G401.6 (cell line): ENCODE measurements around the gene NFIA.
A peak's percentile ranks its signal among the peaks of the same experiment; 100 is the strongest.

ENCODE experiments used
- FAIRE-seq: peaks from 2 replicates; lab custom pipeline; 2012; peaks lifted over from hg19 to GRCh38; lab: Jason Lieb, UNC

Gene NFIA

DNA sequence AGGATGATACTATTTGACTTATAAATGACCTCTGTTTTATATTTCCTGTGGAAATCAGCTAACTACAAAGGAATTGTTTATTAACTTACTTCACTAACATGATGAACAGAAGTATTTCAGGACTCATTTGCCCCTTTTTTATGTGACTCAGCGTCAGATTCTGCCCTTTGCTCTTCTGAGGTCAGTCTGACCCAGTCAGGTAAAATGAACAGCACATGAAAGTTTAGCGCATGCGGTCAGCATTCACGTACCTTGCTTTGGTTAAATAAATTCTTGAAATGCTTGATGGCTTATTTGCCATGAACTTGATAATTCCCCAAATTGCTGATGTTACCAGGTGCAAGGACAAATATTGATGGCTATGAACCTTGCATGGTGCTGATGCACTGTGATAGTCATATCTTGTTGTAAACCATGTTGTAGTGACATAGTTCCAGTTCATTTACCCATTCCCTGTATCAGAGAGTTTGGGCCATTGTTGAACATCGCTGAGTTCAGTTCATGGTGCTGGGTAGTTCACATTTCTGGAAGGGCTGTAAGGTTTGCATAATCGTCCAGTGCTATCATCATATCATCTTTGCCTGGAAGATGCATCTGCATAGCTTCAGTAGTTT is 133.4 kb downstream of the NFIA start:
- FAIRE-seq, result no peak

DNA sequence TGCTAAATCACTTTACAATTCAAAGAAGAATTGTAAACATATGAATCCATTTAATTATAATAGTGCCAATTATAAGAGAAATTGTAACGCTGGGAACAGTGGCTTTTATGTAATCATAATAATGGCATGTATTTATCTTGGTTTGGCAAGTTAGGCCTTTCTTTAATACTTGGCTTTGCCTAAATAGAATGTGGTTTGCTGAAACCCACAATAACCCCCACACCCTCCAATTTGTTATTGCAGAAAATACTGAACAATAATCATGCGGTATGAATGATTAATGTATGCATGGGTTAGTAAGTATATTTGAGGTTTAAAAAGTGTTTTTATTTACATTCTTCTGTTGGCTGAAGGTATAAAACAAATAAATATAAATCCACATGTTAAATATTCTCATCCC is 138.2 kb downstream of the NFIA start:
- FAIRE-seq, result peak; percentile 65

DNA sequence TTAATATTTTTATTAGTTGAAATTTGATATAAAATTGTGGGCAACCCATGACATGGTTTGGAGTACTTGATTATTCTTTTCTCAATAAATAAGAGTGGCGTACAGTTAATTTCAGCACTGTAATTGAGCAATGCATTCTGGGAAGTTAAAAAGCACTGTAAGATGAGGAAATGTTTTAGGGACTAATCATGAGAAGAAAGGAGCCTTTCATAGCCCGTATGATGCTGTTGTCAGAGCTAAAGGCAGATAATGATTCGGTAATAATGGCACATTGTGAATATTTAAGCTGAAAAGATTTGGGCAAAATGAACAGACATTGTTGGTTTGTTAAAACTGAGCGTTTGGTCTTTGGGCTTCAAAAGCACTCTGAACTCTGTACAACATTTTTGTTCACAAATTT is 139.3 kb downstream of the NFIA start:
- no peak for FAIRE-seq

DNA sequence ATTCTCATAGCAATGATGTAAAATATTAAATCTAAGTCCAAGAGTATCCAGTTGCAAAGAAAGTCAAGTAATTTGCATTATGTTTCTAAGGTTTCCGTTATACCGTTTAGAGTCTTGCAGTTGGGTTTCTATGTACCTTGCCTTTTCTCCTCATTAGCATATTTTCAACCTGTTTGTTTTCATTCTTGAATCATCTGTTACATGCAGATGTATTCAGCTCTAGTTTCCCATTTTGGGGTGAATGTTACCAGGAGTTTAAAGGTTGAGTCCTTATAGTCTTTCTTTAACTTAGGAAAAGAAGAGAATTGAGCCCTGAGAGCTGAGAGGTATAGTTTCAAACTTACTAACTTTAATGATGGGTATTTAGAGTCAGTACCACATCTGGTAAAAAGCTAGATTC is 139.9 kb downstream of the NFIA start:
- FAIRE-seq, result no peak

DNA sequence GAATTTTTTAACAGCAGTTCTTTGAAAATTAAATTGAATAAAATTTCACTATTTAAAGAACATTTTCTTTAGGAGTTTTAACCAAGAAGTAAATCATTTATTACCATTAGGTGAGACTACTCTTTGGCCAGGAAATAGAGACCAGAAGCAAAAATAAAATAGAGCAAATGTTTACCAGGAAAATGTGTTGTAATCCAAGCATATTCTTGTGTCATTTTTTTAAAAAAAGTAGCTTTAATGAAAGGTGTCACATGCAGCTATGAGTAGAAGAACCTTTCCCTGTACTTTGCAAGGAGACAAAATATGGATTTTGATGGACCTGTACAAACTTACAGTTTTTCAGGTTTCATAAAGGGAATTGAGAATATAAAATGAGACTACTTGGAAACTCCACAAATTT is 140.8 kb downstream of the NFIA start:
- no peak for FAIRE-seq

DNA sequence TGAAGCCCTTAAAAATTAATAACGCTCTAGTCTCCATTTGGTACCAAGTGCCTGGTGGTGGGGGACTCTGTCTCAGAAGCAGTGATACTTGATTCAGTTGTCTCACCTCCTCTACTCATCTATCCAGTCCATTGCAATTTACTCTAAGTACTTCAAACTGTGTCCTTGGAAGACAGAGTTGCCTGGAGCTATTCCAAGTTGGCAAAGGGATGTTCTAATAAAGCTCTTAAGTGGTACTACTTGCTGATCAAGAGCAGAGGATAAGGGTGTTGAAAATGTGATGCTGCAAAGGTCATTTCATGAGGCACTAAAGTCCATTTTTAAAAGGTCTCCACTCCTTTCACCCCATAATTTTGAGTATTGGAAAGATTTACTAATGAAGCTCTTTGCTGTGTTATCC is 142.2 kb downstream of the NFIA start:
- FAIRE-seq, result no peak

DNA sequence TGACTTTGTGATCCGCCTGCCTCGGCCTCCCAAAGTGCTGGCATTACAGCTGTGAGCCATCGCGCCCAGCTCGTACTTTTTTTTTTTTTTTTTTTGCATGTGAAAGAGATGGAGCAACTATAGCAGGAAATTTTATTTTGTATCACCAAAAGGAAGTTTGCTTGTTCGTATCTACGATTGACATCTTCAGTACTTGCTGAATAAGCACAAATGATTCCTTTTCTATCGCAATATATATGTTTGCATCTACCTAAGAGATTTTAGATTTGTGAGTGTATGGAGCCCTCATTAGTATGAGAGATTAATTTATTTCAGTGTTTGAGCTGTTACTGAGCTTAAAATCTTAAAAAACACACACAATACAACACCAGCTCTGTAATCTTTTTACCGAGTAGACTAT is 143.1 kb downstream of the NFIA start:
- no peak for FAIRE-seq

DNA sequence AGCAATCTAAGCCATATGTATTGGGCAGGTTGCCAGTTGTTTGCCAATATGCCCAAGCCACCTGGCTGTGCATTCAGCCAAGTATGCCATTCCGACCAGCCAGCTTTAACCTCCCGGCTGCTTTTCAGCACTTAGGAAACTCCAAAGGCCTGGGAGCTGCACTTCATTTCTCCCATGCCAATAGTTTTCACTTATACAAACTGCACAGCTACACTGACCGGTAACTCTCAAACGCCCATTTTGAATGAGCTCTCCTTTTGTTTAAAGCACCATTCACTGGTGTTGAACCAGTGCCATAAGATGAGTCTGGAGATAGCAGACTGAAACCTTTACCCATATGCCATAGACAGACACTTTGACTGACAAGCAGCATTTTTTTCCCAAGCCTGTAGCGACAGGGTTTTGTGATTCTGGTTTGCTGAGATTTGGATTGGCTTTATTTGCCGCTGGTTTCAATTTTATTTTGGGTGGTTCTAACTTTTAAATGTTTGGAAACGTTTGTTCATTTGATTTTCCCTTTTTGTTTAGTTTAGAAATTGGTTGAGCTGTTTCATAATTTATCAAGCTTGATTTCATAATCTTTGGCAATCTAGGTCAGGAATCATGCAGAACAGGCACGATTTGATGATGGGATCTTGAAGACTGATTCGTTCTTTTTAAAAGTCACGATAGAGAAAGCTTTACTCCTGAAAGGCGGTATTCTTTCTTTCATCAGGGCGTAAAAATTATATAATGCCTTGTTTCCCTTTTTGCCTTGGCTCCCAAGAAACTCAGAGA is 144.6 kb downstream of the NFIA start:
- FAIRE-seq, result no peak

DNA sequence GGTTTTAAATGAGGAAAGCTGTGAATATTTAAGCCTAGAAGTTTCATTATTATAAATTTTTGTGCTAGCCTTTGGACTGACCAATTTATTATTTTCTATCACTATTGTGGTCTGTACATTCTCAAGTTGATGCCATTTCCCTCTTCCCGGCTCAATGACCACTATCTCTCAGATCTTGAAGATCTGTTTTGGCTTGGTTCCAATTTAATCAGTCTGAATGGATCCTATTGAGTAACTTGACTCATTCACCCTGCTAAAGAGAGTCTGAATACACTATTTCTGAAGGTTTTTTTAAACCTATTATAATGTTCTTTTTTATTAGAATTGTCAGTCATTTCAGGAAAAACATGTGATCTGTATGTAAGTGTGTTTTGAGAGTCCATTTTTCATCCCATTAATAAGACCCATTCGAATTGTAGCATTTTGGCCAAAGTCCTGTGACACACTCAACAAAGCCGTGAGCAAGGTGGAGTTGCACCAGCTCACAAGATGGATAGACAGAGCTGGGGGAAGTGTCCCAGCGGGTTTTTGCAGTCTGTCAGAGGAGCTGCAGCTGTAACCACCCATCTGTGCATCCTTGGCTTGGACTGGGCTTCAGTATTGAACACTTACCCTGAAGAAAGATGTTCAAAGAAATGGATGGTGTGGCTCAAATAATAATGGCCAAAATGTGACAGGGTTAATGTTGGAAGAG is 145.6 kb downstream of the NFIA start:
- no peak for FAIRE-seq

DNA sequence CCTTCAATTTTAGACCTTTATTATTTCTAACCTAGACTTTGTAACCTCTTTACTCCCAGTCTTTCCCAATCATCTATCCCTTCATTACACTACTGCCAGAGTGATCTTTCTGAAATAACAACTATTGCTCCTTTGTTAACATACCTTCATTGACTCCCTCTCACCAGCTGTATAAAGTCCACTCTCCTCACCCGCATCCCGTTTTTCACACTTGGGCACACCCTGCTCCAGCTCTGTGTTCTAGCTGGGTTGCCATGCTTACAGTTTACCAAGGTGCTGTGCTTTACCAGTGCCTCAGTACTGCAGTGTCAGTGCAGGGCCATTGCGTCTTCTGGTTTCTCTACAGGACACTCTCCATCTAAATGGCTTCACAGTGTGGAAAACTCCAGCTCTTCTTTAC is 148.2 kb downstream of the NFIA start:
- no peak for FAIRE-seq

DNA sequence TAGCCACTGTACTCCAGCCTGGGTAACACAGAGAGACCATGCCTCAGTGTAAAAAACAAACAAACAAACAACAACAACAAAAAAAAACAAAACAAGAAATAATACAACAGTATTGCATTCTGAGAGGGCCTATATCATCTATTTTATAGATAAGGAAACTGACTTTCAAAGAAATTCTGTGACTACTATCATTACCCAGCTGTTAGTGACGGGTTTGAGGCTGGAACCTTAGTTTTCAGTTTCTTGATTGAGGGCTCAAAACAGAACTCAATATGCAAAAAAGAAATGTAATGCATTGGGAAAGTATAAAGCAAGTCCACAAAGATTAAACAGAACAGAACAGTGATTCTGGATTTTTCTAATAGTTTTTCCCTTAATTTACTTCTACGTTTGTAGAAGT is 149.4 kb downstream of the NFIA start:
- no peak for FAIRE-seq

DNA sequence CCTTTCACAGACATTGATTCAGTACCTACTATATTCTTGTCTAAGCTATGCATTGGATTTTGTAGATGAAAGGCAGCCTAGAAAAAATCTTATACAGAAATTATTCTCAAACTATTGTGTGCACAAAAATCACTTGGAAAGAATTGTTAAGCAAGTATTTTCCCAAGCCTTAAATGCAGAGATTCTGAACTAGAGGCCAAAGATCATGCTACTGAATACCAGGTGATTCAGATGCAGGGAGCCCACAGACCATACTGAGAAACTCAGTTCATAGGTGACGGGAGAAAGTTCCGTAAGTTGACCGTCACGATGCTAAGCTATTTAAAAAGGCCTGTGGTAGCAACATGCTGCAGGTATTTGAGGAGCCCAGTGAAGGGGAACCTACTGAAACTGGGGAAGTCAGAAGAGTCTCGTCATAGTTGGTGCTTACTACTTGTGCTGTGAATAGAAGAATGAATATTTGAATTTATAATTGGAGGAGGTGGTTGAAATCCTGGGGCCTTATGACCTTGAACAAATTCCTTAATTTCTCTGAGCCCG is 150.8 kb downstream of the NFIA start:
- no peak for FAIRE-seq

DNA sequence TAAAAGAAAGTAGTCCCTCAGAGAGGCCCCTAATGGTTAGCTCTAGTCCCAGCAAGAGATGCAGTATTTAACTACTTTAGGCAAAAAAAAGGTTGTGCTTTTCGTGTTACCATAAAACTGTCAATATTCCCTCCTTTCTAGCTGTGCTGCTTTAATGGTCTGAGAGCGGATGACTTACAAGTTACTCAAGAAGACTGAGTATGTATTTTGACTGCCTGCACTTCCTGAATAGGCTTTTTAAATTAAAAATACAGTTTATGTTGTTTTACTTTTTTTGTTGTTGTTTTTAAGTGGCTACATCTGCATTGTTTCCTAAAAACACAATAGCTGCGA is 152.2 kb downstream of the NFIA start:
- FAIRE-seq, result no peak

DNA sequence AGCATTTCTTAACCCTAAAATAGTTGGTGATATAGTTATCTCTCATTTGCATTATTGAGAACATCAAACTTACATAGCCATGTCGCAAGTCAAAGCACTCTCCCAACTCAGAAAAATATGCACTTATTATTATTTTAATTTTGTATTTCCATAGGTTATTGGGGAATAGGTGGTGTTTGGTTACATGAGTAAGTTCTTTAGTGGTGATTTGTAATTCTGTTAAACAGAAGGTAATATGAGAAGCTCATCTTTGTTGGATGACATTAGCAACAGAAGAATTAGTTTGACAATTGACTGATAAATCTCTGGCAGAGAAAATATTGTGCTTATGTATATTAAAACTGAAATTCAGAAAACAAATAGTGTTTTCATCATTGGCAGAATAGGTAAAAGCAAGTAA is 154.8 kb downstream of the NFIA start:
- no peak for FAIRE-seq

DNA sequence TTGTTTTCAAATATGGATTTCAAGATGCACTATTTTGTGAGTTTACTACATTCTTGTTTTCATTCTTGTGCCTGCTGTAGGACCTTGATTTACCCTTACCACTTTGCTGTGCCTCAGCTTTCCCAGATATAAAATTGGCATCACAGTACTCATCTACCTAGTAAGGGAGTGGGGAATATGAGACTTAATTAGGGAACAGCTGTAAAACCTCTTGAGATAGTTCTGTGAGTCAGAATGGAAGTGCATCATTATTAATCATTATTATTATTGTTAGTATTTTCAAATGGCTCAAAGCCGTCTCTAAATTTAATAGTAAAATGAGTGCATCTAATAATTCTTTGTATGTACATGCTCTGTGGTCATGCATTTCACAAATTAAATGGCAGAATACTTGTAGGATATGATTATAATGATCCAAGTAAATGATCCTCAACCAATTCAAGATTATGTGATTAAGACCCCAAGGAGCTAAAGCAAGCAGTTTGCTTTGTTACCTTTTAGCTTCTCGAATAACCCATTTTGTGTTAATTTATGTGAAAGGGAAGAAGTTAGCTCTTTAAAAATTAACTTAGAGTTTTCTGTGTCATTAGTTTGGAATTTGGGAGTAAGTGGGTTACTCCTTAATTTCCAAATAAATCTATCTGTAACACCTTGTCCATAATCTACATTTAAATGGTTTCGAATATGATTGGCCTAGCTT is 155.4 kb downstream of the NFIA start:
- no peak for FAIRE-seq

DNA sequence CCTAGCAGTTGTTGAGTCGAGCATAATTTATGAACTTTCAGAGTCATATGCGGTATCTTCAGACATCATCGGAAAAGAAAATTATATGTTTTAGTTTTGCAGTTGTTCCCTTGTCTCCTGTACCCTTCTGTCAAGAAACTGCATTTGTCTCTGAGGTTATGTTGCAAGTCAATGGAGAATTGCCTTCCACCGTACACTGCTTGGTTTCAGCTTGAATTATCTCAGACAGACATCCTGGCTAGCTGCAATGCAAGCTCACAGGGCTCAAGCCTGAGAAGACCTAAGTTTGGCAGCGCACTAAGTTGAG is 156.0 kb downstream of the NFIA start:
- FAIRE-seq, result no peak

DNA sequence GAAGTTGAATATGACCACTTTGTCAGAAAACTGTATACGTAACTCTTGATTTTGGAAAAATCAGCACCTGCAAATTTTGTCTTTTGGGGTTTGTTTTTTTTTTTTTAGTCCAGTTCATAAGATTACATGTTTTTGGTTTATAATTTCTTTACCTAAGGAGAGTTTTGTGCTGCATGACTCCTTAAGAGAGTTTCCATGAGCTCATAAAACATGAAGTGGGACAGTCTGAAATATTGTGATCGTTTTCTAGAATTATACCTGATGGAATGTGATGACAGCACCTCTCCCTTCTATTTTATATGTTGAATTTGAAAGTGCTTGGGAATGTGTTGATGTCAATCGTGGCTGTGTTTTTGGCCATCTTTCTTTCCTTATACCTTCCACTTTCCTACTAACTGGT is 158.5 kb downstream of the NFIA start:
- no peak for FAIRE-seq

DNA sequence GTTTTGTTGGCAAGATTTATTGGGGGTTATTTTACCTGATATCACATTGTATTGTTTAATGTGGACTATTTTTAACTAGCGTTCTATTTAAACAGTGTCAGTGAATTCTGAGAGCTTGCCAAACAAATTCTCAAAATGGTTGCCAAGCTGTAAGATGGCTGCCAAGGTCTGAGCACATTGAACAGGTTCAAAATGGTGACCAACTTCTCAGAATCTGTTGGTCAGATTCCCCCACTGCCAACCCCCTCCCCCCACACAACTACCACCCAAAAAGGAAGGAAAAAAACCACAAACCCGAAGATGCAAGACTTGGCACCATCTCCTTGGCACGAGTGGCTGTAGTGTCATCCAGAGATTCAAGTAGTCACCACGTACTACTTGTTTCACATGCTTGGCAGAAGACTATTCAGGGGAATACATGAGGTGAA is 159.1 kb downstream of the NFIA start:
- no peak for FAIRE-seq

DNA sequence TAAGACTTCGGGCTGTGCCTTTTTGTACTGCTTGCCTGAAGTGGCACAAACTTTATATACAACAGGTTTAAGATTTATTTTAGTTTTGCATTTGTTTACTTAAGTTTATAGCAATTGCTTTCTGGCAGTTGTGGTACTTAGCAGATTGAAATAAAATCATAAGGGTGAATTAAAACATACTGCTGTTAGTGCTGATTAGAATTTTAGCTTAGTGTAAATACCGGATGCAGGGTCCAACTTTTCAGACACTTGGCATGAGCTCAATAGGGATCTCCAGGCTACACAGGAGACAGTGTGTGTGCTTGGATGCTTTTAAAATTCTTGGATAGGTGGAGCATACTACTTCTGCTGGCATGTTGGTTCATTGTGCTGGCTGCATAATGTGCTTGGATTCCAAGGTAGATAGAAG is 159.6 kb downstream of the NFIA start:
- no peak for FAIRE-seq

DNA sequence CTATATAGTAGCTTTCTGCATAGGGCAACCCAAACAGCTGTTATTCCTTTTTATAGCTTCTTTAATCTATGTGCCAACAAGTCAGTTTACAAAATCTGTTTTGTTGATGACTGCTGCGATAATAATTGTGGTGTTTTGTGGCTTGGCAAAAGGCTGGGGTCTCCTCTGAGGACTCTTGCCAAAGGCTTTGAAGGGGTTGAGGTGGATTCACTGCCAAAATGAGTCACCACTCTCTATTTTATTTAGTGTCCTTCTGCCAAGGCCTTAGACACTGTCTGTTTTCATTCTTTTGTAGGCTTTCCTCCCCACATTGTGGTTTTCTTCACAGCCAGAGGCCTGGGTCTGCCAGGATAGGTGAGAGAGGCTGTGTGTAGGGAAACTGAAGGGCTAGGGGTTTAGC is 161.8 kb downstream of the NFIA start:
- no peak for FAIRE-seq

DNA sequence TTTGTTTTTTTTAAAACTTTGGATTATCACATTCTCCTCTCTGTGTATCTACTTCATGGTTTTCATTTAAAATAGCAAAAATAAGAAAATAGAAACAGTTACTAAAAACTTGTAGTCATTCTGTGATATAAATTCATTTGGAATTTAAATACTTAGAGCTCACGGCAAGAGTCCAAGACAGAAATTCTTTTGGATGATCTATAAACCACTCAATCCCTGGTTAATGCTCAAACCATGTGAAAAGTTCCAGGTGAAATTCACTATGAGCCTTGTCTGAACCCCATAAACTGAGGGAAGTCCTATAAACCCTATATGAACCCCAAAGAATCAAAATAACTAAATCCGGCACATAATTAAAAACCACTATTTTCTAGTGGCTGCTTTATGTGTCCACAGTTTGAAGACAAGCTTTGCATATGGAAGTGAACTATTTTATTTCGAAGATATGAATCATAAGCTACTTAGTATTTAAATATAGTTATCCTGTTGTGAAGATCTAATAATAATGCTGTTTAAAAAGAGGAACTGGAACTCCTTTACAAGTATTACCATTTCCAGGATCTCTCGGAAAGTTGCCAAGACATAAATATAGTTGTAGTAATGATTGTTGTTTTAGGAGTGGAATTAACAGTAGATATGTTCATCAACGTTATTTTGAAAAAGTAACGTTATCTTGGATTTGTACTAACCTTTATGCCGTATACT is 163.5 kb downstream of the NFIA start:
- FAIRE-seq, result no peak

DNA sequence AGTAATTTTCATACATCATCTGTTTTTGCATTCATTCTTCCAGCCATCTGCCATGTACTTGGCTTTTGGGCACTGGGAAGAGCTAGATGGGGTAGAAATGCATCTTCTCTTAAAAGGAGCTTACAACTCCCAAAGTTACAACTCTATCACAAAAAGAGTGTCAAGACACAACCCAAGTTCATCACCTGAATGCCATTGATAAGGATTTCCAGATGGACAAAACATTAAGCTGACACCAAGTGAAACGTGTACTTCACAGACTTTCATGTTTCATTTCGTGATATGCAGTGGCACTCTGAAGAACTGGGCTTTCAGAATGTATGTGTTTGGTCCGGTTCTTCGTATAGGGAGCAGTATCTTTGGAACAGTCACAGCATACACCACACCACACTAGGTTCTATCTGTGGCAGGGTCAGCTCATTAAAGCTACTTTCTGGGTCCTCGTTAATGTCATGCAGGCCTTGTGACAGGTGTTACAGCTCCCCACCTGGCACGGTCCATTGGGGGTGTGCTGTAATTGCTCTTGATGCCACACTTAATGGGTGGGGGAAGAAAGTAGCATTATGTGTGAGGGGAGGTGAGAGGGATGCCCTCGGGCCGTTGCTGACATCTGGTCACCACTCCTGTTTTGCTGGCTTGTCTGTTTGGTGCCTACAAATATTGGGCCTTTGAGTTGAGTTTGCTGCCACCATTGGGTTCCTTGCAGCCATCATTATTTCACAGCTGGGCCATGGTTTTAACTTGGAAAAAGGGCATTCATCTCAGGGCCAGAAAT is 164.9 kb downstream of the NFIA start:
- FAIRE-seq, result no peak
